Adipose tissue (tissue), 3 donors: ENCODE measurements around the gene GRIK3. TPM values are rescaled to one million over a fixed set of nuclear protein-coding genes. Genes with fewer than 3 reads are reported as not detected.

Experiments
- H3K27ac ChIP-seq: one replicate; pipeline ENCODE4 v1.5.1; 2013; ENCODE audit warnings: low read depth, low read length
- WGBS, 3 donors: extraction: QIAGEN DNeasy Blood & Tissue Kit; methylation state at CpG; one replicate each; pipeline ENCODE4 v1.1.7; 2013; 5-methylcytosine and 5-hydroxymethylcytosine counted together
- polyA plus RNA-seq, 3 donors: library from polyadenylated mRNA; stranded (reverse); fragments of 200-250 nt; gene quantifications; one replicate each; pipeline ENCODE4 v1.2.3, GENCODE V29; 2013
- donor health status: healthy with polysubstance abuse.
- donor health status: Bipolar disorder and iron deficiency.
- donor health status: healthy.

The GRIK3 gene
- polyA plus RNA-seq, 3 donors, result 0.10 to 0.22 (median 0.12) TPM

DNA sequence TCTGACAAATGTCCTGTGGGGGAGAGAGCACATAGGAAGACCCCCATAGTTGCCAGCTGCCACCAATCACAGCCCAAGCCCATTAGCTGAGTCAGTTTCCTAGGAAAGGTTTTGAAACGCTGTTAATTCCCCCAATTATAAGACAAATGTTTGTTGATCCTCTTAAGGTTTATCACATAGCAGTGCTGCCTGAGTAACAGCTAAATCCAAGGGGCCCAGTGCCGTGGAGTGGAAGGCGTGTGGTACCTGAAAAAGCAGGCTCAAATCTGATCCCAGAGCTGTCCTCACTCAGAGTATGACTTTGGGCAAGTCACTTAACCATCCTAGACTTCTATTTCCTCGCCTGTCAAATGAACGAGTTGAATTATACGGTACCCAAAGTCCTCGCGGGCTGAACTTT, 69.5 kb downstream of the GRIK3 start:
- no peak overlapping the region for H3K27ac ChIP-seq
- 74 to 83% (median 76%) methylated on average over 8 of the region's 8 CpGs for WGBS, 3 donors

DNA sequence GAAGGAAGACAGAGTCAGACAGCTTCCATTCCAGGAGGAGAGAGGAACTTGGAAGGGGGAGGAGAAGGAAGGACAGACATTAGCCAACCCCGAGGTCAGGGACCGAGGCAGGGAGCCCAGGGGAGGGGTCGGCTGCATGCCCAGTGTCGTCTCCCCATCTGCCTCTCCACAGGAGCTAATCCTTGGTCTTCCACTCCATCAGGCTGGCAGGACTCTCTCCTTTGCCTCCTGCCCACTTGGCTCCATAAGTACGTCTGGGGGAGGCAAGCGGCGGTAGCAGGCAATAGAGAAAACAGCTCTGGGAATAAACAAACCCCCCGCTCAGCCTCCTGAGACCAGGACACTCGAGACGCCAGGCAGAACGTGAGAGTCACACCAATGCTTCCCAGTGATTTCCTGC, 71.3 kb downstream of the GRIK3 start:
- WGBS, 3 donors, result 32 to 44% (median 37%) methylated on average over 11 of the region's 11 CpGs
- no peak overlapping the region for H3K27ac ChIP-seq

DNA sequence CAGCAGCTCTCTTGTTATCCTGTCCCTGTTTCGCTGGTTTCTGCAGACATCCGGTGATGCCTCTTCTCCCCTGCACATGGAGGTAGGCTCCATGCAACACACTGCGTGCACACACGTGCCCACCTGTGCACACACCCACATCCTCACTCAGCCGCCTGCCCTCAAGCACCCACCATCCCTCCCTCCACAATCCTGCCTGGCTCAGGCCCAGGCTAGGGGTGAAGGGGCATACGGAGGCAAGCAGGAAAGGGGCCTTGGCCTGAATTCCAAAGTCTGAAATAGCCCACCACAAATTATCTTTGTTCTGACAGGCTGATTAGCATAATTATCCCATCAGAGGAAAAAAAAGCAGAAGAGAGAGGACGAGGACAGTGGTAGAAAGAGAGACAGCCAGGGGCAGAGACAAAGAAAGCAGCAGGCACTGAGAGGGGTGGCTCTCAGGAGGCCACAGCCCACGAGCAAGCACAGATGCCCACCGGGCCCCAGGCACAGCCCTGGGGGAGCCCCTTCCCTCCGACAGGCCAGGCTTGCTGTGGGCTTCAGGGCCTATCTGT, 73.2 kb downstream of the GRIK3 start:
- no peak overlapping the region for H3K27ac ChIP-seq
- 54 to 63% (median 56%) methylated on average over 10 of the region's 10 CpGs for whole genome bisulfite sequencing, 3 donors

DNA sequence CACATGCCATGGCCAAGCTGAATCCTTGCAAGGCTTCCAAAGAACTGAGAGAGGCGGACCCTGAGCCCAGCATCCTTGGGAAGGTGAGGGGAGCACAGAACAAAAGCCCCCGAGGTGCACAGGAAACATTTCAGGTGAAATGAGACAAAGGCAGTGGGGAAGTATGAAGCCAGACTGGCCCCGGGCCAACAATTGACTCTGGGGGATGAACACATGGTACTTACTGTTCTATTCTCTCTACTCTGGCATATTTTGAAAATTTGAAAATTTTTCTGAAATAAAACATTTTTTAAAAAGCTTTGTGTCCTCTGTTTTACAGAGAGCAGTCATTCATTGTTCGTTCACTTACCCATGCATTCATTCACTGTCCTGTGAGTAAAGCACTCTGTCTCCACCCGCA, 77.7 kb downstream of the GRIK3 start:
- WGBS, 3 donors, result 59 to 71% (median 67%) methylated on average over 5 of the region's 5 CpGs
- no peak overlapping the region for H3K27ac ChIP-seq

DNA sequence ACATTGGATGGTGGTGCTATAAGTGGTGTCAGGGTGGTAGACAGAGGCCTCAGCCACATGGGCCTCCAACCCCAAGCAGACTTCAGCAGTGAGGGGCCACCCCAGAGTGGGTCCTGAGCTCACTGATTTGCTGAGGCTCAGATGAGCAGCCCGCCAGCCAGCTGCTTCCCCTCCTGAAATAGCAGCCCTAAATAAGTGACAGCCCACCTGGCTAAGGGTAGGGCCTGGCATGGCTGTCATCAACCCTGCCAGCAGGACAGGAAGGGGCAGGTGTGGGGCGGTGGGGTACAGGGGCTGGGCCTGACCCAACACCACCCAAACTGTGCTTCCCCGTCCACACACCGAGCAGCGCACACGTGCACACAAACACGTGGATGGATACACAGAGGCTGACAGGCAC, 79.3 kb downstream of the GRIK3 start:
- H3K27ac ChIP-seq, result no peak overlapping the region
- 77 to 82% (median 78%) methylated on average over 7 of the region's 7 CpGs for whole genome bisulfite sequencing, 3 donors

DNA sequence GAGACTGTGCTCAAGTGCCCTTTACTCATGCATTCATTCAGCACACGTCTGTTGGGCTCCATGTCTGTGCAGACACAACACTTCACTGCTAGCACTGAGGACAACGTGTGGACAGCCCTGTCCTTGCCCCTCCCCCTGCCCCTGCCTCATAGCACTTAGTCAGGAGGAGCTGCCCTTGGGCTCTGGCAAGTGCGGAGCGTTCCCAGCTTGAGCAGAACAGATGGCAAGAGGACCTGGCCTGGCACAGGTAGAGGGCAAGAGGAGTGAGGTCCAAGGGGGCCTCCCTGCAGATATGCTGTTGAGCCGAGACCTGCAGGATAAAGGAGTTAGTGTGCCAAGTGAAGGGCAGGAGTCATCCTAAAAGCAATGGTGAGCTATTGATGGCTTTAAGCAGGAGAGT, 81.3 kb downstream of the GRIK3 start:
- no peak overlapping the region for H3K27ac ChIP-seq
- 50 to 59% (median 57%) methylated on average over 5 of the region's 5 CpGs for WGBS, 3 donors

DNA sequence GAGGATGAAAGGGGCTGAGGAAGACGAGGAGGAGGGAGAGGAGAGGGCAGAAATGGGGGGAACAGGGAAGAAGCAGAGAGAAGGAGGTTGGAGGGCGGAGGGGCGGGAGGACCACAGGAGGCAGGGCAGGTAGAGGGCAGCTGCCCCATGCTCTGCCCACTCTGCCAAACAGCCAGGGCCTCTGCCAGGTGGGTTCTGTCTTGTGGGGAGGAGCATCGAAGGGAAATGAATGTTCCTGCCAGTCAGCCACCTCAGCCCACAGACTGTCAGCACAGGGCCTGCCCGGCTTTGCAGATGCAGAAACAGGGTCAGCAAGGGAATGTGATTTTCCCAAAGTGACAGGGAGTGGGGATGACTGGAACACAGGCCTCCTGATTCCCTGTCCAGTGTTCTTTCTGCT, 82.6 kb downstream of the GRIK3 start:
- 62 to 71% (median 70%) methylated on average over 5 of the region's 5 CpGs for WGBS, 3 donors
- H3K27ac ChIP-seq, result no peak overlapping the region

DNA sequence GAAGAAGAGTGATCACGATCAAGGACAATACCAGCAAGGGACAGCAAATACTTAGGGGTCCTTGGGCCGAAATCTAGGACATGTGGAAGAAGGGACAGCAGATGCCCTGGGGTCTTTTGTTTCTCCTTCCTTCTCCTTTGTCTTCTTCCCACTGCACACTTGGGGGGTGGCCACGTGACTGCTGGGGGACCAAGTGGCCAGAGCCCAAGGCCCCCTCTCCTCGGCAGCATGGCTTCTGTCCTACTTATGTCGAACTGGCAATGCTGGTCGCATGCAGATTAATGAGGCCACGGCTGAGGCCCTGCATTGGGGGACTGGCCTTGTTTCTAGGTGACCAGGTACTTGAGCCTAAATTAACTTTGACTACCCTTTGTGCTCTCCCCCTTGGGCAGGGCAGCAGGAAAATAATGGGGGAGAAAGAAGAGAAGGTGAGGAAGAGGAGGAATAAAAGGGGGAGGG, 83.0 kb downstream of the GRIK3 start:
- no peak overlapping the region for H3K27ac ChIP-seq
- WGBS, 3 donors, result 42 to 50% (median 49%) methylated on average over 7 of the region's 7 CpGs

DNA sequence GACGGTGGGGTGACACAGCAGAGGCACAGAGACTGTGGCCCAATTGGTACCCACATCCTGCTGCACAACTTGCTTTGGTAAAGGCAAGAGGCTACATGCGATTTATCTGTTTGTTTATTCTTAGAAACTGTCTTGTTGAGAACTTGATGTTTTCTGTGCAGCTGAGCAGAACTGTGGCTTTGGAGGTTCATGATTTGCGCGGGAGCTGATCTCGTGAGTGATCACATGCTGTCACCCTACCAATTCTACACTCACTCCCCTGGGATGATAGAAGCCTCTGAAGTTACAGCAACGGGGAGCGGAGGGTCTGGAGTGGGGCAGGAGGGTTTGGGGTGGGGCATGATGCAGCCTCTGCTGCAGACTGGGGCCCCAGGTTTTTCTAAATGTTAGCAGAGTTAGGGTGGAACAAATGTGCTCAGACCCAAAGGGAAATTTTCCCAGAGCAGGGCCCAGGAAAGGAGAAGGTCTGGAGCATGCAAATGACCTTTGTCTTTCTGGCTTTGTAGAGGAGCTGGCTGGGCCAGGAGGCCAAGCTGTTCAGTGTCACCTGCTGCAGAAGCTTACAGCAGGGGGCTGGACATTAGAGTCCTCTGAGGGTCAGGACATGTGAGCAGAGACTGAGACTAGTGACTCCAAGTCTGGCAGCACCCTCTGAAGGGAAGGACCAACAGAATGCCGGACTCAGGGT, 83.6 kb downstream of the GRIK3 start:
- WGBS, 3 donors, result 65 to 69% (median 67%) methylated on average over 8 of the region's 8 CpGs
- H3K27ac ChIP-seq, result no peak overlapping the region

DNA sequence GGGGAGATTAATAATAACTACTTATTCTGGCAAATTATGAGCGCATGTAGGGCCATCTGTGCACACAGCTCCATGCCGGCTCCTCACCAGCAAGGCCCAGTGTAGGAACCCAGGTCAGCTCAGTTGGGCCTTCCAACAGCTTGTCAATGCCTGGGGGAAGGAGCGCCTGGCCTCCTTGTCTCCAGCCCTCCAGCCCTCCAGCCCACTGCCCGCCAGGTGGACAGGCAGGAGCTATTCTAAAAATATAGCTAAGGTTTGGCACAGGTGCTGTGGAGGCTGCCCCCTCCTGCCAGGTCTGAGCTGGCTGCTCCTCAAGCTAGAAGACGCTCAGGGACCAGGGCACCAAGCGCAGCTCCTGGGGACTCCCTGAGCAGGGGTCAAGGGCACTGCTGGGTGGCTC, 85.7 kb downstream of the GRIK3 start:
- H3K27ac ChIP-seq, result no peak overlapping the region
- WGBS, 3 donors, result 78 to 94% (median 89%) methylated on average over 6 of the region's 6 CpGs

DNA sequence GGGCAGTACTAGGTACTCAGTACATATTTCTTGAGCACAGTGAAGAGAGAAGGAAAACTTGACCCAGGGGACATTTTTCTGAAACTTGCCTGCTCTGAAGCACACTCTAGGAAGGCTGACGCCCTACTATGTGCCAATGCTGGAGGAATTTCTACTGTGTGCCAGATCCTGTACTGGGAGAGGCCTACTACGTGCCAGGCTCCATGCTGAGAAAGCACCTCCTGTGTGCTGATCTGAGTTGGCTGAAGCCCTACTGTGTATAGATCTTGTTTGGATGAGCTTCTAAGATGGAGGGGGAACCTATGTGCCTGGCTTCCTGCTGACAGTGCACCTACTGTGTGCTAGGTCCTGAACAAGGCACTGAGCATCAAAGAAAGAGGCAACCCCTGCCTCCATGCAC, 86.2 kb downstream of the GRIK3 start:
- no peak overlapping the region for H3K27ac ChIP-seq
- 47 to 59% (median 50%) methylated on average over 2 of the region's 2 CpGs for WGBS, 3 donors

DNA sequence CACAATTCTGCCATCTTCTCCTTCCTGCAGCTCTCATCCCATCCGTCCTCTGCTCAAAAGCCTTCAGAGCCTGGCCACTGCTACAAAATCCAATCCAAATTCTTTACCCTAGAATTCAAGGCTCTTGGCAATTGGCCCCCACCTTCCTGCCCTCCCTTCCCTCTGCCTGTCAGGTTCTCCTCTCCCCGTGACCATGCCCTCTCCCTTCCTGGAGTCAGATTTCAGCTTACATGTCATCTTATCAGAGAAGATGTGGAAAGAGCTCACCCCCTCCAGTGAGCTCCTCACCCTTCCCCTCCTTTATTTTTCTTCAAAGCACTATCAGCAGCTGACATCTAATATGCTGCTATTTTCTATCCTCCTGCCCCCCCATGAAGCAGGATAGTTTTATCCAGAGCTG, 86.9 kb downstream of the GRIK3 start:
- H3K27ac ChIP-seq, result no peak overlapping the region
- 11 to 24% (median 21%) methylated on average over 2 of the region's 2 CpGs for WGBS, 3 donors

DNA sequence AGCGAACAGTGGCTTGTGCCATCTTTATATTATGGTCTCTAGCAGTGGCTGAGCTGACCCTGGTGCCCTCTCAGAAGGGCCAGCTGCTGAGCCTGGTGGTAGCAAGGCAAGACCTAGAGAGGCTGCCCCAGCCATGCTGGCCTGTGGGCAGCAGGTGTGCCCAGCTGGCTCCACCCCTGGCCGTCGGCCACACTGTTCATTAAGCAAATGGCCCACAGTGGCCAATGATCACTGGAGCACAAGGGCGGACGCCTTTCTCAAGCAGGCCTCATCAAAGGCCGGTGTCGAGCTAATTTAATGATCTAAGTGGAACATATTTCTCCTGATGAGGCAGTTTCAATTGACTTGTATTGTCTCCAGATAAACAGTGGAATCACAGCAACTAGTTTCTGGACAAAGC, 89.4 kb downstream of the GRIK3 start:
- 68 to 73% (median 72%) methylated on average over 7 of the region's 7 CpGs for WGBS, 3 donors
- H3K27ac ChIP-seq, result no peak overlapping the region

DNA sequence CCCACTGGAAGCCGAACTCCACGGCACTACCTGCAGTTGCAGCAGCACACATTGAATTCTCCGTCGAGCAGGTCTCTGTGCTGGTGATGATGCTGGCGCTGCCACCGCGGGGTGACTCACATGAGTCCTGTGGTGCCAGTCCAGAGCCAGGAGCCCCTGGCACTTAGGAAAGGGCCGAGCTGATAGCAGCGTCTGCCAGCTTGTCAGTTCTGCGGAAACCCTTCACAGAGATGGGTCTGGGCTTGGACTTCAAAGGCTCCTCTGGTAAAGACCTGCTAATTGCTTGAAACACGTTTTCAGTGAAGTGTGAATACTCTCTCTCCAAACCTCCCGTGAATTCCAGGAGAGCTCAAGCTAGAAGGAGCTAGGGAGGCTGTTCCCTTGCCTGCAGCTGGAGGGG, 92.2 kb downstream of the GRIK3 start:
- WGBS, 3 donors, result 37 to 49% (median 46%) methylated on average over 12 of the region's 12 CpGs
- no peak overlapping the region for H3K27ac ChIP-seq

DNA sequence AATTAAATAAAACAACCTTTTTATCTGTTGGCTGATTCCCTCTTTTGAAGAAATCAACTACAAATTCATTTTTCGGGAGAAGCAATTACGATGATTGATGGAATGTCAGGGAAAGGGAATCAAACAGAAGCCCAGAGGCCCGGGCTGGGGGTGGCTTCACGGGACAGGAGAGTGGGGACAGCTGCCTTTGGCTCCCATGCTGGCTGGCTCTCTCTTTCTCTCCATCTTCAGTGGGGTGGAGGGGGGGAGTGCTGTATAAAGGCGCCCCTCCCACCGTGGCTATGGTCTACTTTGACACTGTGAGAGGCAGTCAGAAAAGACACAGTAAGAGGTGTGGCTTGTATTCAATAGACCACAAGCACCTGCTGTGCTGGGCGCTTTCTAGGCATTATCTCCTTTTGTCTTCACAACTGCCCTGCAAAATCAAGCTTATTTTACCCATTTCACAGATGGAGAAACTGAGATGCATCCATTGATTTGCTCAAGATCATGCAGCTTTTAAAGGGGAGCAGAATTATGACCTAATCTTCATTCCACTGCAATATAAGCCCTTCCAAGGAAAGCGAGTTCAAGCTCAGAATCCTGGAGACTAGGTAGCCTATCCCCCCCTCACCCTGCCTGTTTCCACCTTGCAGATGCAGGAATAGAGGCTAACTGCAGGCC, 92.9 kb downstream of the GRIK3 start:
- 26 to 54% (median 53%) methylated on average over 8 of the region's 8 CpGs for WGBS, 3 donors
- H3K27ac ChIP-seq, result no peak overlapping the region

DNA sequence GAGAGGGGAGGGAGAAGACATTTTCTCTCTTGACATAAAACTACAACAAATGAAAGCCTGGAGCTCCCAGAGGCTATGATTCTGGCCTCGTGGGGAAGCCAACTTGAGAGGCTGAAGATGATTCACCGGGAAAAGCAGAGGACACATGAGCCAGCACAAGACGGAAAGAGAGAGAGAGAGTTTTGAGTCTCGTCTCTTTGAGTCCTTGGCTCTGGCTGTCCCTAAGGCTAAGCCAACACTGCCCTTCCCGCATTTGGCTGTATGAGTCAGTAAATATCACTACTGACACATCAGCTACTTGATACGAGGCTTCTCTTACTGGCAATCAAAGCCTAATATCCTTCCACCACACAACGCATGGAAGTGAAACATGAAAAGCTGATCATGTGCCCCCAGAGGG, 95.5 kb downstream of the GRIK3 start:
- no peak overlapping the region for H3K27ac ChIP-seq
- WGBS, 3 donors, result 50 to 69% (median 62%) methylated on average over 7 of the region's 7 CpGs

DNA sequence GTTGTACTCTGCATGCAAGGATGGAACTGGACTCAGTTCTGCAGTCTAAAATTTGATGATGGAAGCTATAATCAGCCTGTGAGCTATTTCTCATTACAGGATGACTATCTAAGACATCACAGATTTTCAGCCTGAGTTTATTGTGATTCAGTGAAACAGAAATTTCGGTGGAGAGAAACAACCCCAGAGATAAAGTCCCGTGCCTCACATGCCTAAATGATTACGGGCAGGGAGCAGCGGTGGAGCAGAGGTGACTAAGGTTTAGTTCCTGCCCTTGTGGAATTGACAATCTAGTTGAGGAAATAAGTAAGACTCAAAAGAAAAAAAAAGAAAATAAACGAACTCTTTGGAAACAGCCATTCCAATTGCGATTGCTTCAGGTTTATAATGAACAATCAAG, 96.9 kb downstream of the GRIK3 start:
- no peak overlapping the region for H3K27ac ChIP-seq
- WGBS, 3 donors, result 72 to 82% (median 81%) methylated on average over 6 of the region's 6 CpGs

DNA sequence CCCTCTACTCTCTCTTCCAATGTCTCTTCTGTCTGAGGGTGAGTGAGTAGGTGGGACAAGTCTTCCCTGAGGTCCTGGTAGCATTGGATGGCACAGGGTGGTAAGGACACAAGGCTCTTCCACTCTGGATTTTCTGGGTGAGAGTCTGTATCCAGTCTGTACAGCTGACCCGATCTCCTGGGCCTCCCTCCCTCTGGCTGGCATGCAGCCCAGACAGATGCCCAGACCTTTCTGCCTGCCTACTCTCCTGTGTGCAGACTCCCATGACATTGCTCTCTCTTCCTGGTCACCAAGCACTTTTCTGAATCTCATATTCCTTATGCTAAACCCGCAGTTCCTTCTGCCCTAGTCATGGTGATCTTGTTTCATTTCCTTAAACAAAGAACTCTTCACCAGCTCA, 100.3 kb downstream of the GRIK3 start:
- no peak overlapping the region for H3K27ac ChIP-seq
- WGBS, 3 donors, result 52 to 83% (median 72%) methylated on average over 2 of the region's 2 CpGs

DNA sequence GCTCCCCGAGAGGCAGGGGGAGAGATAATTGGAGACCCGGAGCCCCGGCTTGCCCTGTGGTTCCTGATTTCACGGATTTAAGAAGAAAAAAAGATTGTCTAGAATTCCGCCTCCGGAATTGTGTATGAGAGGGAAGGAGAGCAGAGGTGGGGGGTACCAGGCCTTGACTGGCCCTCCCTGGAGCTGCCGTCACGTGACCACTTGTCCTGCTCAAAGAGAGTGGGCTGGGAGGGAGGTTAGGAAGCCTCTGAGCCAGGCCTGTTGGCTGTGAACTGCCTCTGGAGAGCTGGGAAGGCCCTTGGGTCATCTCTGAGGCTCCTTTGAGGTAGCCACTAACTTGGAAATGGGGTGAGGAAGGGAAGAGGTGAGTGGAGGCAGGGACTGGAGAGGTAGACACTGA, 106.5 kb downstream of the GRIK3 start:
- no peak overlapping the region for H3K27ac ChIP-seq
- 66 to 69% (median 68%) methylated on average over 8 of the region's 8 CpGs for WGBS, 3 donors

DNA sequence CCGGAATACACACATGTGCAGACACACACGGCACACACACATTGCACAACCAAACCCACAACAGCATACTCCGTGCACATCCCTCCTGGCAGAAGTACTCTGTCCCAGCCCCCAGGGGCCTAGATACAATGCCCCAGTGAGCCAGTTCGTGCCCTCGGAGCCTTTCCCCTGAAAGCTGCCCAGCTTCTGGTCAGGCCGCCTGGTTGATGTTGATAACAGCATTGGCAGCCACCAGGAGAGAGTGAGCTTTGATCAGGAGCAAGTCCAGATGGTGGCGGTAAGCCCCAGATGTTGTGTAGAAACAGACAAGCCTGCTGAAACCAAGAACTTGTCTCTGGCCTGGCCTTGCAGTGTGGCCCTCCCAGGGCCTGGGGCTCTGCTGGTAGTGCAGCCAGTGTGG, 109.1 kb downstream of the GRIK3 start:
- WGBS, 3 donors, result 67 to 76% (median 75%) methylated on average over 7 of the region's 7 CpGs
- no peak overlapping the region for H3K27ac ChIP-seq
